ENCODE results near the gene TMEM53.

DNA sequence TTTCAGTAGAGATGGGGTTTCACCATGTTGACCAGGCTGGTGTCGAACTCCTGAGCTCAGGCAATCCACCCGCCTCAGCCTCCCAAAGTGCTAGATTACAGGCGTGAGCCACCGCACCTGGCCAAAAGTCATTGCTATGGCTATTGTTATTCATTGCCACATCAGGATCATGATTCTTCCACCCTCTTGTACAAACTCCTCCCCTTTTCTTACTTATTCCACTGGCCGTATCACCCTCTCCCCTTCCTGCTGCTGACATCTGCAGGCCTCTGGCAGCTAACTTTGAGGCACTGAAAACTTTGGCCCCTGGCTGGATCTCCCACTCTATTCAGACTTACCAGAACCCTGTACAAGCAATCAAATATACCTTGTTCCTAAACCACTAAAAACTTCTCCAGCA is 10.9 kb downstream of the TMEM53 start:
- TF ChIP-seq CTCF (IDR thresholded peaks at IDR 0.05) (no peak), POLR2A (IDR thresholded peaks at IDR 0.05) (no peak)
